ENCODE measurements around the gene KIF1B. TPM values are rescaled to one million over a fixed set of nuclear protein-coding genes. Genes with fewer than 3 reads are reported as not detected.

The KIF1B gene
- total RNA-seq, 1 experiment from 2014 or later = 28.1 TPM

- no peak for ATAC-seq
- Histone ChIP-seq H3K36me3 (ENCODE audit: control insufficient read depth in 1 of 2, insufficient read depth in 2 of 2, low read length in 2 of 2) (no peaks in the 10 kb centered on the region), H3K4me2 (ENCODE audit: low read length) (no peak overlapping the region), H3K4me1 (ENCODE audit: control insufficient read depth in 1 of 2, insufficient read depth in 2 of 2, low read length in 2 of 2) (peaks cover 16 to 28% of the 10 kb centered on the region in 2 experiments), H2AFZ (ENCODE audit: low read depth, low read length, poor library complexity, severe bottlenecking) (no peak overlapping the region), H3K4me3 (replicated peaks in 1 of 2; ENCODE audit: low read depth in 1 of 2, low read length in 2 of 2) (no peak overlapping the region), H3K27ac (ENCODE audit: low read depth, low read length) (no peak overlapping the region), H3K9me2 (ENCODE audit: insufficient read depth) (no peaks in the 10 kb centered on the region), H3K9ac (ENCODE audit: low read length) (no peak overlapping the region), H4K20me1 (ENCODE audit: insufficient read depth) (peaks cover 4% of the 10 kb centered on the region; the same call in 1 of the 2 replicates), H3K9me3 (ENCODE audit: control insufficient read depth in 1 of 2, insufficient read depth in 1 of 2, low read depth in 1 of 2, low read length in 2 of 2) (no peaks in the 10 kb centered on the region), H3K27me3 (ENCODE audit: insufficient read depth, low read length) (no peaks in the 10 kb centered on the region), H3K79me2 (ENCODE audit: insufficient read depth, low read length) (peaks cover 64% of the 10 kb centered on the region)
- CTCF ChIA-PET = no interaction called here
- POLR2A ChIA-PET = no interaction called here
- TF ChIP-seq POLR2A (IDR thresholded peaks at IDR 0.05; ENCODE audit: borderline replicate concordance, extremely low read depth, insufficient read depth, insufficient read length) = no peak
- no peak for TF ChIP-seq SIN3A (IDR thresholded peaks at IDR 0.05; ENCODE audit: low read depth)
- no peak for TF ChIP-seq REST (IDR thresholded peaks at IDR 0.05; ENCODE audit: low read depth)
- TF ChIP-seq CTCF (IDR thresholded peaks at IDR 0.05 in 2 of 3, conservative IDR thresholded peaks at IDR 0.05 in 1 of 3; ENCODE audit: borderline replicate concordance in 1 of 3, insufficient read depth in 1 of 3, low read depth in 2 of 3, low read length in 2 of 3) = no peak
- TF ChIP-seq CEBPB (IDR thresholded peaks at IDR 0.05; ENCODE audit: low read depth) = no peak
- TF ChIP-seq SP1 (IDR thresholded peaks at IDR 0.05; ENCODE audit: low read depth) = no peak
- no peak for TF ChIP-seq ZFX (IDR thresholded peaks at IDR 0.05)
- no peak for TF ChIP-seq ZBTB33 (IDR thresholded peaks at IDR 0.05; ENCODE audit: extremely low read depth, insufficient replicate concordance, low read length)
- TF ChIP-seq EZH2phosphoT487 (IDR thresholded peaks at IDR 0.05; ENCODE audit: borderline replicate concordance) = no peak
- no peak for TF ChIP-seq RAD21 (IDR thresholded peaks at IDR 0.05; ENCODE audit: low read depth)
- TF ChIP-seq EZH2 (IDR thresholded peaks at IDR 0.05) = no peak
- TF ChIP-seq JUND (IDR thresholded peaks at IDR 0.05) = no peak
- no TSS peak for BruUV-seq (replicated peaks)
- no peak for DNase-seq (ENCODE audit: low read depth, low spot score)
- RAD21 ChIA-PET (ENCODE audit: low non-redundant PET in 1 of 2, low total read pairs in 2 of 2, uncharacterized antibody in 2 of 2, unreplicated experiment in 2 of 2) = no interaction called here
- intact Hi-C loops (cut with micrococcal nuclease) = no loop called here
Observed at GRCh38 chr1:10249808-10250457, 39.6 kb downstream of the KIF1B start.

Data from HCT116 (cell line).